Tibial nerve (tissue), 4 donors: ENCODE results near the gene NMRK1. TPM values are rescaled to one million over a fixed set of nuclear protein-coding genes. Genes with fewer than 3 reads are reported as not detected.

ENCODE experiments used
- DNase-seq, 2 donors: peaks; one replicate each; pipeline ENCODE4 v3.0.0-alpha.2; 2019; ENCODE audit warnings: low spot score in 2 of 2
- H3K27ac ChIP-seq, 4 donors: fragments of 200-600 bp; sonication (generic) in 3 of 4; one replicate each; pipeline ENCODE4 v1.5.1; 2017 to 2019; ENCODE audit warnings: mild to moderate bottlenecking in 1 of 4
- H3K27me3 ChIP-seq, 2 donors: fragments of 200-600 bp; sonication (generic) in 1 of 2; one replicate each; pipeline versions ENCODE4 v1.5.1 to v1.6.0; 2017 to 2019
- H3K36me3 ChIP-seq, 3 donors: fragments of 200-600 bp; sonication (generic); one replicate each; pipeline ENCODE4 v1.5.1; 2018 to 2019
- H3K4me1 ChIP-seq, 4 donors: fragments of 200-600 bp; sonication (generic) in 3 of 4; one replicate each; pipeline ENCODE4 v1.5.1; 2017 to 2019
- H3K4me3 ChIP-seq, 4 donors: fragments of 200-600 bp; sonication (generic) in 3 of 4; one replicate each; pipeline ENCODE4 v1.5.1; 2017 to 2019; ENCODE audit warnings: mild to moderate bottlenecking in 1 of 4, moderate library complexity in 1 of 4
- H3K9me3 ChIP-seq, 4 donors: fragments of 200-600 bp; sonication (generic) in 3 of 4; one replicate each; pipeline ENCODE4 v1.5.1; 2017 to 2019
- EP300 ChIP-seq, 2 donors: sonication (generic); formaldehyde crosslinking; IDR thresholded peaks; one replicate each; pipeline ENCODE4 v1.6.1; 2017; ENCODE audit warnings: antibody characterized with exemption in 2 of 2, mild to moderate bottlenecking in 1 of 2
- POLR2A ChIP-seq, 2 donors: fragments of 450-650 bp; IDR thresholded peaks; one replicate each; pipeline ENCODE4 v1.6.1; 2017; ENCODE audit warnings: antibody characterized with exemption in 2 of 2, mild to moderate bottlenecking in 2 of 2, moderate library complexity in 2 of 2
- WGBS, 2 donors: methylation state at CpG; one replicate each; pipeline ENCODE4 v1.1.5; 2018; 5-methylcytosine and 5-hydroxymethylcytosine counted together
- total RNA-seq, 4 donors: library from RNA; depleted of rRNA; stranded (reverse); fragments of >200 nt; gene quantifications; one replicate each; pipeline ENCODE4 v1.1.0, GENCODE V29; 2016
- TF ChIP-seq, protein P1 (sequence below), 5 experiments: fragments of 200-600 bp in 3 of 5; fragments of 450-650 bp in 2 of 5; sonication (generic) in 3 of 5; IDR thresholded peaks; one replicate each; pipeline ENCODE4 v1.5.1; 2016 to 2019; ENCODE audit warnings: antibody characterized with exemption in 5 of 5, mild to moderate bottlenecking in 3 of 5, moderate library complexity in 2 of 5

Gene NMRK1
- total RNA-seq, 4 donors from 2014 or later: 11.1 to 35.0 (median 16.2) TPM

DNA sequence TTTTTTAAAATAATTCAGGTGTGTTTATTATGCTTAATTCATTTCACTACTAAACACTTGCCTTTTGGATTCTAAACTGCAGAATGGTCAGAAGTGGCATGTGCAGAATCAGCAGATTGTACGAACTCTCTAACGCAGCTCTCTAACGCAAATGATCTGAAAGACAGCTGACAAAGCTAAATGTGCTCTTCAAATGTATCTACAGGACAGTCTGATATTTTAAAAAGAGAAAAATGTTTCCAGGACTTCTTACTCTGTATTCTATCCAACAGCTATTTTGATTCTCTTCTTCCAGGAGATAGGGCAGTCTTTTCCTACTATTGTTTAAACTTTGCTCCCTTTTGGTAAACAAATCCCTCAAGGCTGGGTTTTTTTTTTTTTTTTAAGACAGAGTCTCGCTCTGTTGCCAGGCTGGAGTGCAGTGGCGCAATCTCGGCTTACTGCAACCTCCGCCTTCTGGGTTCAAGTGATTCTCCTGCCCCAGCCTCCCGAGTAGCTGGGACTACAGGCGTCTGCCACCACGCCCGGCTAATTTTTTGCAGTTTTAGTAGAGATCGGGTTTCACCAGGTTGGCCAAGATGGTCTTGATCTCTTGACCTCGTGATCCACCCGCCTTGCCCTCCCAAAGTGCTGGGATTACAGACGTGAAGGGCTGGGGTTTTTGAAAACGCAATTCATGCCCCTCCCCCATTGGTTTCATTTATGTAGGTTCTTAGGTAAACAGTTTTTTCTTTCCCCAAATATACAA, 1.2 kb downstream of the NMRK1 start:
- peak overlapping the region; percentile 78 to 96 (median 94) for H3K4me3 ChIP-seq
- peaks cover 0 to 12% (median 0%) of the 10 kb centered on the region in 3 donors for H3K36me3 ChIP-seq
- H3K27me3 ChIP-seq: no peaks in the 10 kb centered on the region
- DNase-seq: no peak
- TF ChIP-seq POLR2A (IDR thresholded peaks at IDR 0.05) (no peak), EP300 (IDR thresholded peaks at IDR 0.05) (no peak)
- TF ChIP-seq, protein P1, sequence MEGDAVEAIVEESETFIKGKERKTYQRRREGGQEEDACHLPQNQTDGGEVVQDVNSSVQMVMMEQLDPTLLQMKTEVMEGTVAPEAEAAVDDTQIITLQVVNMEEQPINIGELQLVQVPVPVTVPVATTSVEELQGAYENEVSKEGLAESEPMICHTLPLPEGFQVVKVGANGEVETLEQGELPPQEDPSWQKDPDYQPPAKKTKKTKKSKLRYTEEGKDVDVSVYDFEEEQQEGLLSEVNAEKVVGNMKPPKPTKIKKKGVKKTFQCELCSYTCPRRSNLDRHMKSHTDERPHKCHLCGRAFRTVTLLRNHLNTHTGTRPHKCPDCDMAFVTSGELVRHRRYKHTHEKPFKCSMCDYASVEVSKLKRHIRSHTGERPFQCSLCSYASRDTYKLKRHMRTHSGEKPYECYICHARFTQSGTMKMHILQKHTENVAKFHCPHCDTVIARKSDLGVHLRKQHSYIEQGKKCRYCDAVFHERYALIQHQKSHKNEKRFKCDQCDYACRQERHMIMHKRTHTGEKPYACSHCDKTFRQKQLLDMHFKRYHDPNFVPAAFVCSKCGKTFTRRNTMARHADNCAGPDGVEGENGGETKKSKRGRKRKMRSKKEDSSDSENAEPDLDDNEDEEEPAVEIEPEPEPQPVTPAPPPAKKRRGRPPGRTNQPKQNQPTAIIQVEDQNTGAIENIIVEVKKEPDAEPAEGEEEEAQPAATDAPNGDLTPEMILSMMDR (IDR thresholded peaks at IDR 0.05): no peak
- peaks cover 0 to 39% (median 18%) of the 10 kb centered on the region in 4 donors for H3K4me1 ChIP-seq
- H3K9me3 ChIP-seq: no peaks in the 10 kb centered on the region
- WGBS, 2 donors: 43 to 47% methylated on average over 16 of the region's 16 CpGs
- peak overlapping the region; percentile 89 to 98 (median 94) for H3K27ac ChIP-seq

DNA sequence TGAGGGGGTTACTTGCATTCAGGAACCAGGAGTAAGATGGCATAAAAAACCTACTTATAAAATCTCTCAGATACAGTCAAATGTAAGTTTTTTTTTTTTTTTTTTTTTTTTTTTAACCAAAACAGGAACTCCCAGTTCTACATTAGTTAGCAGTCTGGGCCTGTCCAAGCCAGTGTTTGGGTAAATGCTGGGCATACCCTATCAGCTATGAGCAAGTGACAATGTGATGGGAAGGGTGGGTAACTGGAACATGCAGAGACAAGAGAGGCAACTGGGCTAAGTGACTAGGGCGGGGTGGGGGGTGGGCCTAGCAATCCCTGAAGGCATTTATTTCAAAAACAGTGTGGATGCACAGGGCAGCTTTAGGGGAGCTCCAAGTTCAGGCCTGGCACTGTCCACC, 2.3 kb downstream of the NMRK1 start:
- no peak for TF ChIP-seq EP300 (IDR thresholded peaks at IDR 0.05)
- TF ChIP-seq, protein P1 (IDR thresholded peaks at IDR 0.05): no peak
- Histone ChIP-seq H3K9me3 (no peaks in the 10 kb centered on the region), H3K4me3 (no peak overlapping the region), H3K4me1 (peaks cover 0 to 28% (median 17%) of the 10 kb centered on the region in 4 donors), H3K36me3 (peaks cover 0 to 23% (median 0%) of the 10 kb centered on the region in 3 donors), H3K27me3 (no peaks in the 10 kb centered on the region), H3K27ac (peak overlapping the region in 3 of 4 donors; percentile 13 to 91 (median 23))
- WGBS, 2 donors: 89 to 93% methylated on average over 1 of the region's 1 CpG
- DNase-seq: no peak

DNA sequence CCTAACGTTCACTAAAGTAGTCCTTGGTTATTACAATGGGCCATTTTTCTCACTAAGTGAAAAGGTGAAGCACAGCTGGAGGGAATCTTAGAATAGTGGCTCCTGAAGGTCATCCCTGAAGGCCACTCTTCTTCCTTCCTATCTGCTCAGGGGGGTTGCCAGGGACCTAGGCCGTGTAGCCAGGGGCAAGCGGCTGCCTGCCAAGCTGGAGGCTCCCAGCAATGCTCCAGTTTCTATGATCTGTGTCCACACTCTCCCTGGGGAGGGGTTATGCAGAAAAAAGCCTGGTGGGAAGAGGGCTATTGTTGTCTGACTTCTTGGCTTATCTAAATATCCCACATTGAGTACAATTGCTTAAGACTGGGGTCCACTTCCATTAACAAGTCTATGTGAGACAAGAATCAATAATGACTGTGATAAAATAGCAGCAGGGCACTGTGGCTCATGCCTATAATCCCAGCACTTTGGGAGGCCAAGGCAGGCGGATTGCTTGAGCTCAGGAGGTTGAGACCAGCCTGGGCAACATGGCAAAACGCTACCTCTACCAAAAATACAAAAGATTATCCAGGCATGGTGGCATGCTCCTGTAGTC, 3.8 kb downstream of the NMRK1 start:
- no peaks in the 10 kb centered on the region for H3K27me3 ChIP-seq
- H3K36me3 ChIP-seq: peaks cover 0 to 35% (median 0%) of the 10 kb centered on the region in 3 donors
- peaks cover 0 to 14% (median 6%) of the 10 kb centered on the region in 4 donors for H3K4me1 ChIP-seq
- WGBS, 2 donors: 69 to 73% methylated on average over 5 of the region's 5 CpGs
- TF ChIP-seq POLR2A (IDR thresholded peaks at IDR 0.05): no peak
- TF ChIP-seq EP300 (IDR thresholded peaks at IDR 0.05): no peak
- TF ChIP-seq, protein P1 (IDR thresholded peaks at IDR 0.05): no peak
- DNase-seq: no peak
- H3K9me3 ChIP-seq: no peaks in the 10 kb centered on the region
- peak overlapping the region in 2 of 4 donors; percentile 30 to 56 for H3K27ac ChIP-seq
- no peak overlapping the region for H3K4me3 ChIP-seq

DNA sequence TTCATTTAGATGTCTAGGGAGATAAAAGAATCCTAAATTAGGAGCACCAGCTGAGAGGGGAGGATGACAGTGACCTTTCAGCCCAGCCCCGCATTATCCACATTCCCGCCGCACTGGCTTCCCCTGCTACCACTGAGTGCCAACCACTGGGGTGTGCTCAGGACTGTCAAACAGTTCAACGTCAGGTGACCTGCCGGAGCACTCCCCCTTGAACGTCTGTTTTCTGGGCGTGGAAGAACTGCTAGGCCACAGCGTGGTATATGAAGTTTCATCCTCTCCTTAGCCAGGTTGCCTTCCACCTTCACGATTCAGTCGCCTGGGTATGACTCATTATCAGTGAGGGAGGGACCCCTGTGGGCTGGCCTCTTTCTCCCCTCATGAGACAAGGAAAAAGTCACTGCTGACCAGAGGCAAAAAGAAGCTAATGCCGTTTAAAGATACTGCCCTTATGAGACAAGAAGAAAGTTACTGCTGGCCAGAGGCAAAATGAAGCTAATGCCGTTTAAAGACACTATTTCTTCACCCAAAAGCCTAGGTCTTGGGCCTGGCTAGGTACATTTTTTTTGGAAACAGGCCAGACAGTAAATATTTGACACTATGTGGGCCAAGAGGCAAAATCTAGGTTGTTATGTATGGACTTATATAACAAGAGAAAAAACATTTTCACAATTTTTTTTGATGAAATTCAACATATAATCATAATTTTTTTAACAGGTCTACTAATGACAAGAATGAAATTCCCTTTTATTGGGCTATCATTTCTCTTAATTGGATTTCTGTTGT, 4.6 kb downstream of the NMRK1 start:
- Histone ChIP-seq H3K4me3 (no peak overlapping the region), H3K9me3 (no peaks in the 10 kb centered on the region), H3K27ac (peak overlapping the region in 2 of 4 donors; percentile 32 to 56), H3K27me3 (no peaks in the 10 kb centered on the region), H3K4me1 (peaks cover 0 to 14% (median 6%) of the 10 kb centered on the region in 4 donors), H3K36me3 (peaks cover 0 to 35% (median 0%) of the 10 kb centered on the region in 3 donors)
- no peak for DNase-seq
- 58 to 65% methylated on average over 12 of the region's 12 CpGs for WGBS, 2 donors
- TF ChIP-seq EP300 (IDR thresholded peaks at IDR 0.05): no peak
- TF ChIP-seq, protein P1 (IDR thresholded peaks at IDR 0.05): no peak
- no peak for TF ChIP-seq POLR2A (IDR thresholded peaks at IDR 0.05)
